ENCODE measurements around the gene TMEM158. TPM values are rescaled to one million over a fixed set of nuclear protein-coding genes. Genes with fewer than 3 reads are reported as not detected.

The TMEM158 gene
- total RNA-seq, 1 donor from 2014 or later, result 14.1 TPM

GRCh38 chr3:45182915-45183871 lies 42.9 kb downstream of the TMEM158 start:
- H3K4me2 ChIP-seq (ENCODE audit: low read length), result peak overlapping the region; percentile 35
- peaks cover 24% of the 10 kb centered on the region for H3K4me1 Mint-ChIP-seq (ENCODE audit: low read depth, unreplicated experiment)
- H3K36me3 ChIP-seq (ENCODE audit: insufficient read depth, low read length), result no peaks in the 10 kb centered on the region
- peaks cover 10% of the 10 kb centered on the region for H3K27me3 Mint-ChIP-seq (ENCODE audit: low read depth, unreplicated experiment)
- peak overlapping the region; percentile 45 for H3K27ac Mint-ChIP-seq (ENCODE audit: unreplicated experiment)
- no peak for FAIRE-seq
- no peak overlapping the region for H3K4me3 ChIP-seq (ENCODE audit: insufficient read depth, low read depth, low read length)
- TF ChIP-seq CTCF (IDR thresholded peaks at IDR 0.05; ENCODE audit: insufficient read depth, low read depth, low read length) (no peak), EZH2 (IDR thresholded peaks at IDR 0.05; ENCODE audit: insufficient read depth, low read length) (no peak)
- no peak overlapping the region for H3K4me3 Mint-ChIP-seq (ENCODE audit: unreplicated experiment)
- no peak overlapping the region for H3K27ac ChIP-seq (ENCODE audit: low read depth, low read length)
- H3K27me3 ChIP-seq (ENCODE audit: insufficient read depth, low read length), result peaks cover 4% of the 10 kb centered on the region
- H4K20me1 ChIP-seq (ENCODE audit: insufficient read depth, low read length), result no peaks in the 10 kb centered on the region
- DNase-seq (ENCODE audit: low read depth), result peak; percentile 59
- no peaks in the 10 kb centered on the region for H3K9me3 Mint-ChIP-seq (ENCODE audit: unreplicated experiment)
- no peak overlapping the region for H3K9ac ChIP-seq (ENCODE audit: low read length)
- no peaks in the 10 kb centered on the region for H3K36me3 Mint-ChIP-seq (ENCODE audit: low read depth, unreplicated experiment)
- H2AFZ ChIP-seq (ENCODE audit: low read depth, low read length), result peak overlapping the region; percentile 14
- H3K4me1 ChIP-seq (ENCODE audit: insufficient read depth, low read length), result peaks cover 29% of the 10 kb centered on the region
- H3K9me3 ChIP-seq (ENCODE audit: insufficient read depth, low read depth, low read length), result no peaks in the 10 kb centered on the region
- no peaks in the 10 kb centered on the region for H3K79me2 ChIP-seq (ENCODE audit: insufficient read depth, low read length)

GRCh38 chr3:45181496-45181895 lies 44.6 kb downstream of the TMEM158 start:
- Histone ChIP-seq H3K79me2 (ENCODE audit: insufficient read depth, low read length) (no peaks in the 10 kb centered on the region), H3K4me3 (ENCODE audit: insufficient read depth, low read depth, low read length) (no peak overlapping the region), H3K9me3 (ENCODE audit: insufficient read depth, low read depth, low read length) (no peaks in the 10 kb centered on the region), H3K36me3 (ENCODE audit: insufficient read depth, low read length) (no peaks in the 10 kb centered on the region), H2AFZ (ENCODE audit: low read depth, low read length) (no peak overlapping the region), H3K4me2 (ENCODE audit: low read length) (no peak overlapping the region), H4K20me1 (ENCODE audit: insufficient read depth, low read length) (no peaks in the 10 kb centered on the region), H3K9ac (ENCODE audit: low read length) (no peak overlapping the region), H3K27ac (ENCODE audit: low read depth, low read length) (no peak overlapping the region), H3K4me1 (ENCODE audit: insufficient read depth, low read length) (peaks cover 33% of the 10 kb centered on the region), H3K27me3 (ENCODE audit: insufficient read depth, low read length) (peaks cover 4% of the 10 kb centered on the region)
- Mint-ChIP-seq H3K36me3 (ENCODE audit: low read depth, unreplicated experiment) (no peaks in the 10 kb centered on the region), H3K27ac (ENCODE audit: unreplicated experiment) (no peak overlapping the region), H3K4me1 (ENCODE audit: low read depth, unreplicated experiment) (peaks cover 28% of the 10 kb centered on the region), H3K9me3 (ENCODE audit: unreplicated experiment) (no peaks in the 10 kb centered on the region), H3K4me3 (ENCODE audit: unreplicated experiment) (no peak overlapping the region), H3K27me3 (ENCODE audit: low read depth, unreplicated experiment) (peaks cover 21% of the 10 kb centered on the region)
- no peak for DNase-seq (ENCODE audit: low read depth)
- TF ChIP-seq EZH2 (IDR thresholded peaks at IDR 0.05; ENCODE audit: insufficient read depth, low read length) (no peak), CTCF (IDR thresholded peaks at IDR 0.05; ENCODE audit: insufficient read depth, low read depth, low read length) (no peak)
- FAIRE-seq, result no peak

DNA sequence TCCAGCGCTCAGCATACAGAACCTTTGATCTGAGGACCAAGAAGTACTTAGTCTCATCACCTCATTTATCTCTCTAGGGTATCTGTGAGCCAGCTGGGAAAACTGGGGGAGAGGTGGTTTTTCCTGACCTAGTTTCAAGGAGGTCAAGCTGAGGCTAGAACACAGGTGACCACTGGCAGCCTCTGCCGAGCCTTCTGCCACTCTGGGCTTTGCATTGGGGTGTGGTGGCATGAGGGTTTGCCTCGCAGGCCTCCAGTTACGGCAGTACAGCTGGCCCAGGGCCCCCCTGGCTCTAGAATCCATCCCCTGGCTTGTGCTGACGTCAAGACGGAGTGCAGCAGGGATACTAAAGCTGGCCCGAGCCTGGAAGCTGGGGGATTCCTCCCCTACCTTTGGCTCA lies 45.2 kb downstream of the TMEM158 start:
- Mint-ChIP-seq H3K36me3 (ENCODE audit: low read depth, unreplicated experiment) (no peaks in the 10 kb centered on the region), H3K4me1 (ENCODE audit: low read depth, unreplicated experiment) (peaks cover 28% of the 10 kb centered on the region), H3K4me3 (ENCODE audit: unreplicated experiment) (no peak overlapping the region), H3K9me3 (ENCODE audit: unreplicated experiment) (no peaks in the 10 kb centered on the region), H3K27ac (ENCODE audit: unreplicated experiment) (no peak overlapping the region), H3K27me3 (ENCODE audit: low read depth, unreplicated experiment) (peaks cover 24% of the 10 kb centered on the region)
- TF ChIP-seq EZH2 (IDR thresholded peaks at IDR 0.05; ENCODE audit: insufficient read depth, low read length) (no peak), CTCF (IDR thresholded peaks at IDR 0.05; ENCODE audit: insufficient read depth, low read depth, low read length) (no peak)
- H2AFZ ChIP-seq (ENCODE audit: low read depth, low read length), result no peak overlapping the region
- DNase-seq (ENCODE audit: low read depth) (no peak), FAIRE-seq (no peak)
- H3K79me2 ChIP-seq (ENCODE audit: insufficient read depth, low read length), result no peaks in the 10 kb centered on the region
- no peaks in the 10 kb centered on the region for H3K36me3 ChIP-seq (ENCODE audit: insufficient read depth, low read length)
- H3K4me2 ChIP-seq (ENCODE audit: low read length), result no peak overlapping the region
- no peak overlapping the region for H3K9ac ChIP-seq (ENCODE audit: low read length)
- peaks cover 33% of the 10 kb centered on the region for H3K4me1 ChIP-seq (ENCODE audit: insufficient read depth, low read length)
- no peak overlapping the region for H3K4me3 ChIP-seq (ENCODE audit: insufficient read depth, low read depth, low read length)
- no peaks in the 10 kb centered on the region for H4K20me1 ChIP-seq (ENCODE audit: insufficient read depth, low read length)
- peaks cover 4% of the 10 kb centered on the region for H3K27me3 ChIP-seq (ENCODE audit: insufficient read depth, low read length)
- H3K27ac ChIP-seq (ENCODE audit: low read depth, low read length), result no peak overlapping the region
- no peaks in the 10 kb centered on the region for H3K9me3 ChIP-seq (ENCODE audit: insufficient read depth, low read depth, low read length)
